Esophagus (tissue), 2 donors: Measurements from ENCODE around the gene GIMD1. TPM values are rescaled to one million over a fixed set of nuclear protein-coding genes. Genes with fewer than 3 reads are reported as not detected.

Experiments used
- H3K27ac ChIP-seq, 2 donors: one replicate each; pipeline ENCODE4 v1.5.1; 2013; ENCODE audit warnings: low read depth in 2 of 2, mild to moderate bottlenecking in 2 of 2, inconsistent platforms in 1 of 2, low read length in 1 of 2, moderate library complexity in 1 of 2
- H3K27me3 ChIP-seq, 2 donors: one replicate each; pipeline ENCODE4 v1.6.1; 2013; ENCODE audit warnings: low read length in 2 of 2, control low read depth in 1 of 2, mild to moderate bottlenecking in 1 of 2; ENCODE audit not compliant: insufficient read depth in 2 of 2, control insufficient read depth in 1 of 2
- H3K36me3 ChIP-seq, 2 donors: one replicate each; pipeline ENCODE4 v1.6.1; 2013; ENCODE audit warnings: low read length in 1 of 2; ENCODE audit not compliant: control insufficient read depth in 2 of 2, insufficient read depth in 2 of 2
- H3K4me1 ChIP-seq, 2 donors: one replicate each; pipeline ENCODE4 v1.6.1; 2013; ENCODE audit warnings: low read length in 1 of 2; ENCODE audit not compliant: control insufficient read depth in 2 of 2, insufficient read depth in 2 of 2
- H3K4me3 ChIP-seq, 2 donors: one replicate each; pipeline ENCODE4 v1.5.1; 2013; ENCODE audit warnings: low read length in 2 of 2, mild to moderate bottlenecking in 2 of 2, low read depth in 1 of 2, moderate library complexity in 1 of 2
- H3K9me3 ChIP-seq, 2 donors: one replicate each; pipeline ENCODE4 v1.6.1; 2013; ENCODE audit warnings: mild to moderate bottlenecking in 2 of 2, low read depth in 1 of 2, low read length in 1 of 2, moderate library complexity in 1 of 2; ENCODE audit not compliant: control insufficient read depth in 2 of 2, insufficient read depth in 1 of 2
- WGBS, 2 donors: extraction: QIAGEN DNeasy Blood & Tissue Kit; methylation state at CpG; one replicate each; pipeline ENCODE4 v1.1.7; 2013; 5-methylcytosine and 5-hydroxymethylcytosine counted together
- polyA plus RNA-seq, 2 donors: library from polyadenylated mRNA; stranded (reverse); fragments of 200-250 nt; gene quantifications; one replicate each; pipeline ENCODE4 v1.2.3, GENCODE V29; 2013
- donor health status: healthy with polysubstance abuse.
- donor health status: Bipolar disorder and iron deficiency.

Gene GIMD1
- polyA plus RNA-seq, 2 donors: not detected

DNA sequence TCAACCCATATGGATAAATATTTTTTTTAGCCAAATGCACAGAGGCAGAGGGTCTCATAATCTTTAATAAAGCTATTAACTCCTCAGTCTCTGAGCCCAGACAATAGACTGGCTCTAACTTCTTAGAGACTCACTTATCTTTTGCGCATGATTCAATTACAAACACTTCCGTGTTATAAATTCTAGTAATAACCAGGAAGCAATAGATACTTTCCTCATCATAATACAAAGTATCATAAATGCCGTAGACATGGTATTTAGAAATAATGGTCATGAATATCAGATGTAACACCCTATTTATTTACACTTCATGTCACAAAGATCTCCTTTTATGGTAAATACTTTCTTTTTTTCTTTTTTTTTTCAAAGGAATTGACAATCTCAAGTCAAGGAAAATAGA, 4.4 kb upstream of the GIMD1 start:
- H3K27me3 ChIP-seq: peaks cover 0 to 2% of the 10 kb centered on the region in 2 donors
- H3K4me1 ChIP-seq: no peaks in the 10 kb centered on the region
- no peak overlapping the region for H3K4me3 ChIP-seq
- no peaks in the 10 kb centered on the region for H3K9me3 ChIP-seq
- 63 to 70% methylated on average over 3 of the region's 3 CpGs for WGBS, 2 donors
- H3K36me3 ChIP-seq: no peaks in the 10 kb centered on the region
- H3K27ac ChIP-seq: no peak overlapping the region

- Histone ChIP-seq H3K4me1 (no peaks in the 10 kb centered on the region), H3K36me3 (no peaks in the 10 kb centered on the region), H3K4me3 (no peak overlapping the region), H3K27ac (no peak overlapping the region), H3K27me3 (peaks cover 0 to 2% of the 10 kb centered on the region in 2 donors), H3K9me3 (peaks cover 0 to 2% of the 10 kb centered on the region in 2 donors)
Measured at GRCh38 chr4:106371161-106371560, 2.6 kb upstream of the GIMD1 start.

DNA sequence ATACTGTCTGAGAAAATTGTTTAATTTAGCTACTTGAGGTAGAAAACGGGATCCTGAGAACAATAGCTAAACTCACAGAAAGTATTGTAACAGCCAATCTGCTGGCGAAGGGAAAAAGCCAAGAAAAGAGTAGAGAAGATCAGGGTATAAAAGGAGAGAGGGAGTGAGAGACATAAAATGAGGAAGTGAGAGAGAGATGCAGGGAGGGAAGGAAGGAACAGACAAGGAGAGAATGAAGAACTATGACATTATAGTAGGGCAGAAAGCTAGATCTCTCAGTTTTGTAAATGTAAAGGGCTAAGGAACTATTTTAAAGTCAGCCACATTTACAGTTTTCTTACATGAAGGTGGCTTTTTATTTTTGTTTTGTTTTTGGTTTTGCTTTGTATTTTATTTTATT, 1.6 kb upstream of the GIMD1 start:
- Histone ChIP-seq H3K27ac (no peak overlapping the region), H3K27me3 (peaks cover 0 to 2% of the 10 kb centered on the region in 2 donors), H3K4me1 (no peaks in the 10 kb centered on the region), H3K4me3 (no peak overlapping the region), H3K36me3 (no peaks in the 10 kb centered on the region), H3K9me3 (peaks cover 0 to 2% of the 10 kb centered on the region in 2 donors)
- 56 to 64% methylated on average over 2 of the region's 2 CpGs for WGBS, 2 donors

GRCh38 chr4:106369456-106370060, 980 bp upstream of the GIMD1 start:
- Histone ChIP-seq H3K27ac (no peak overlapping the region), H3K36me3 (no peaks in the 10 kb centered on the region), H3K27me3 (peaks cover 0 to 2% of the 10 kb centered on the region in 2 donors), H3K4me3 (no peak overlapping the region), H3K9me3 (peaks cover 0 to 2% of the 10 kb centered on the region in 2 donors), H3K4me1 (no peaks in the 10 kb centered on the region)
- WGBS, 2 donors: 23 to 28% methylated on average over 6 of the region's 6 CpGs

DNA sequence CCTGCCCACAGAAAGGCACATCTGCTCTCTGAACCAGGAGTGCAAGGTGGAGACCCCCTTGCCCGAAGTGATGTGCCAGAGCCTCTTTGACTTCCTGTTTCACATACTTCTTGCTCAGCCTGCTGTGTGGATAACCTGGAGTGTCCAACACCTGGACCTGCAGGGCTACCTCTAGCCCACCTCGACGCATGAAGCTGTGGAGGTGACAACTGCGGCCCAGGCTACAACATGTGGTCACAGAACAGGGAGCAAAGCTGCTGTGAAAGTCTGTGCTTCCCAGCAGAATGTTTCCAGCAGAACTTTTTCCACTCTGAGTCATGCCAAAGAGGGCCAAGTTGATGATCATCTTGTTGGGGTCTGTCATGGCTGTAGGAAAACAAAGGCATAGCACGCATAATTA, 1.5 kb downstream of the GIMD1 start:
- Histone ChIP-seq H3K9me3 (peaks cover 0 to 2% of the 10 kb centered on the region in 2 donors), H3K4me3 (no peak overlapping the region), H3K4me1 (no peaks in the 10 kb centered on the region), H3K36me3 (no peaks in the 10 kb centered on the region), H3K27me3 (no peaks in the 10 kb centered on the region), H3K27ac (no peak overlapping the region)
- 90 to 93% methylated on average over 5 of the region's 5 CpGs for WGBS, 2 donors

- Histone ChIP-seq H3K9me3 (peaks cover 0 to 2% of the 10 kb centered on the region in 2 donors), H3K27me3 (no peaks in the 10 kb centered on the region), H3K4me3 (no peak overlapping the region), H3K27ac (no peak overlapping the region), H3K36me3 (no peaks in the 10 kb centered on the region), H3K4me1 (no peaks in the 10 kb centered on the region)
Measured at GRCh38 chr4:106366026-106366425, 2.6 kb downstream of the GIMD1 start.

DNA sequence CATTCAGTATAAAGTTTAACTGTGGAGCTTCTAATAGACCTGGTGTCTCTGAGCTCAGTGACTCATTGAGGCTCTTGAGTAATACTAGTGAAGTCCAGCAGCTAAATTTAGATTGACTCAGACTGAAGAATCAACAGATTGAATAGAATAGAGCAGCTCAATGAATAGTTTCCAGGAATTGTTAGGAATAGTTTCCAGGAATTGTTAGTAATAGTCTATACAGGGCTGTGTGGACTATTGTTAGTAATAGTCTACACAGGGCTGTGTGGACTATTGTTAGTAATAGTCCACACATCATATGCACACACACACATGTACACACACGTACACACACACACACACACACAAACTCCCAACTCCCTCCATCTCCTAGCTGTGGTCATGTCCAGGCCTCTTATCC, 3.0 kb downstream of the GIMD1 start:
- H3K27me3 ChIP-seq: no peaks in the 10 kb centered on the region
- WGBS, 2 donors: 67 to 72% methylated on average over 1 of the region's 1 CpG
- H3K9me3 ChIP-seq: peaks cover 0 to 2% of the 10 kb centered on the region in 2 donors
- no peaks in the 10 kb centered on the region for H3K4me1 ChIP-seq
- no peak overlapping the region for H3K27ac ChIP-seq
- no peak overlapping the region for H3K4me3 ChIP-seq
- H3K36me3 ChIP-seq: no peaks in the 10 kb centered on the region

DNA sequence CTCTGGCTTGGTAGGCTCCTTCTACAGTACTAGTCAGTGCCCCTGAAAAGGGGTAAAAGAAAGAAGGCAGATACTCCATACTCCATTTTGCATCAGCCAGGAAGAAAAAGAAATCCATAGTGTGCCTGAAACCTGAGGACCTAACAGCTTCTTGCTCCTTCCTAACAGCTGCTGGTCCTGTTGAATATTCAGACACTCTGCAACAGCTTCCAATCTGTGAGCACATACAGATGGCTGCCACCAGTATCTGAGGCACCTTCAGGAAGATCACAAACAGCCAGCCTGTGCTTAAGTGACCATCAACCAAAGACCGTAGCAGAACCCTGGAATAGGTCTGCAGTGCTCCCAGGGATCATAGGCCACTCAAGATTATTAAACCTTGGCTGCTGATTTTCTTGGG, 4.3 kb downstream of the GIMD1 start:
- Histone ChIP-seq H3K27ac (no peak overlapping the region), H3K4me1 (no peaks in the 10 kb centered on the region), H3K36me3 (no peaks in the 10 kb centered on the region), H3K27me3 (no peaks in the 10 kb centered on the region), H3K4me3 (no peak overlapping the region), H3K9me3 (peaks cover 0 to 2% of the 10 kb centered on the region in 2 donors)
- 79 to 98% methylated on average over 1 of the region's 1 CpG for WGBS, 2 donors

DNA sequence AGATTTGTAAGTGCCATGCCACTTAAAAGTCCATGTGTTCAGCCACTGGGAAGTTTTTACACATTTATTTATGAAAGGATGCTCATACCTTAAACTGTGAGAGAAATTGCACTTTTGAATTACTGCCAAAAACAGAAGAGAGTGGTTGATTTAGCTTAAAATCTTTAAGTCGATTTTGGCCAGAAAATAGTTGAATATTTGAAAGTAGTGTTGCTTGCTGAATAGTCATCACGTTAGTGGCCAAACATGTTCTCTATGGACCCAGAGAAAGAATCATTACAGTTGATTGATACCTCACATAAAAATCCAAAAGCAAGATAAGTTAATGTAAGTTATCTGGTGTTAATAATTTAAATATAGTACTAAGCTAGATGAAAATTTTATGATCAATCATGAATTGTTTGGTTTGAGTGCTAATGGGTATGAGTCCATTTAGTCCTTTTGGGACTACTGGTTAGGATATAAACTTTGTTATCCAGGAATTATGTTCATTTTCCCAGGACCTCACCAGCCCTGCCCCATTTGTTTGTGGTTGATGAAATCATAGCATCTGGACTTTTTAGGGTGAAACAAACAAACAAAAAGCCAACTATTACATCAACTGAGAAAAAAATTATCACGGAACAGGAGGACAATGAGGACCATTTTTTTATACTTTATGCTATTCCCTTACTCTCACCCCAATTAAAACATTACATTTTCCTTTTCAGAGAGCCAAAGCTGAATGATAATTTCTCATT, 6.3 kb downstream of the GIMD1 start:
- Histone ChIP-seq H3K9me3 (peaks cover 0 to 2% of the 10 kb centered on the region in 2 donors), H3K27ac (no peak overlapping the region), H3K4me1 (no peaks in the 10 kb centered on the region), H3K36me3 (no peaks in the 10 kb centered on the region), H3K4me3 (no peak overlapping the region), H3K27me3 (no peaks in the 10 kb centered on the region)
- WGBS, 2 donors: 73 to 76% methylated on average over 3 of the region's 3 CpGs

DNA sequence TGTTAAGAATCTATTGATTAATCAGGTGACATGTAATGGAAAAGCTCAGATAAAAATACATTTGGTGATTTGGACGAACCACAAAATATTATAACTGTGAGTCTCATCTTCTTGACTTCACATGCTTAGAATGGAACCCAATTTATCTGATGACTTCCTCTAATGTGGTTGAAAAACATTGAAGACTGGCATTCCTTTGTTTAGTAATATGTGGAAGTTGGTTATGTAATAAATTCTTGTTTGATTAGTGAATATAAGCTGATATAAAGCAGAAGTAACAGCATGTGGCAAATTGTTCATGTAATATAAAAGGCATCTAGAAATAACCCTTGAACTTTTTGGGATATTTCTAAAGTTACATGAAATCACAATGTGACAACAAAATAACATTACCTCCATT, 9.7 kb downstream of the GIMD1 start:
- WGBS, 2 donors: 79 to 91% methylated on average over 1 of the region's 1 CpG
- Histone ChIP-seq H3K4me3 (no peak overlapping the region), H3K27ac (no peak overlapping the region), H3K27me3 (no peaks in the 10 kb centered on the region), H3K36me3 (no peaks in the 10 kb centered on the region), H3K4me1 (no peaks in the 10 kb centered on the region), H3K9me3 (no peaks in the 10 kb centered on the region)
